Bone marrow (tissue), 2 donors: Measurements from ENCODE around the gene CELA1.

Source experiments
- DNase-seq, 2 donors: peaks; one replicate each; lab custom pipeline; 2025; lab: John Stamatoyannopoulos, UW

The CELA1 gene

DNA sequence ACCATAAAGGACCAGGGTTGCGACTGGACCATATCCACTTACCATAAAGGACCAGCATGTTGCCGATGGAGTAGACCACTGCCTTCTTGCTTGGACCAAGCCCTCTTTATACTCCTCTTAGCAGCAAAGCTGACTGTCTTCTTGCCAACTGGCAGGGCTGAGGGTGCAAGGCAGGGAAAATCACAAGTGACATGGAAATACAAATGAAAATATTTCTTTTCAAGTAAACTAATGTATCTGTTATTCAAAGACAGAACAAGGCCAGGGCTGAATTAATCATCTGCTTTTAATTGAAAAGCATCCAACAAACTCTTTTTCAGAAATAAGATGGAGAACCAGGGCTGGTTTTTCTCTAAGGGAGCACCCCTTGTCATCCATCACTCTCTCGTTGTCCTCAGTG lies at the start of gene CELA1:
Gene CELA1, minus strand, starts transcription at position 99 of the 400 bp plus-strand sequence. Its CDS starts 41 bp downstream, at position 58.
- DNase-seq, result no peak

DNA sequence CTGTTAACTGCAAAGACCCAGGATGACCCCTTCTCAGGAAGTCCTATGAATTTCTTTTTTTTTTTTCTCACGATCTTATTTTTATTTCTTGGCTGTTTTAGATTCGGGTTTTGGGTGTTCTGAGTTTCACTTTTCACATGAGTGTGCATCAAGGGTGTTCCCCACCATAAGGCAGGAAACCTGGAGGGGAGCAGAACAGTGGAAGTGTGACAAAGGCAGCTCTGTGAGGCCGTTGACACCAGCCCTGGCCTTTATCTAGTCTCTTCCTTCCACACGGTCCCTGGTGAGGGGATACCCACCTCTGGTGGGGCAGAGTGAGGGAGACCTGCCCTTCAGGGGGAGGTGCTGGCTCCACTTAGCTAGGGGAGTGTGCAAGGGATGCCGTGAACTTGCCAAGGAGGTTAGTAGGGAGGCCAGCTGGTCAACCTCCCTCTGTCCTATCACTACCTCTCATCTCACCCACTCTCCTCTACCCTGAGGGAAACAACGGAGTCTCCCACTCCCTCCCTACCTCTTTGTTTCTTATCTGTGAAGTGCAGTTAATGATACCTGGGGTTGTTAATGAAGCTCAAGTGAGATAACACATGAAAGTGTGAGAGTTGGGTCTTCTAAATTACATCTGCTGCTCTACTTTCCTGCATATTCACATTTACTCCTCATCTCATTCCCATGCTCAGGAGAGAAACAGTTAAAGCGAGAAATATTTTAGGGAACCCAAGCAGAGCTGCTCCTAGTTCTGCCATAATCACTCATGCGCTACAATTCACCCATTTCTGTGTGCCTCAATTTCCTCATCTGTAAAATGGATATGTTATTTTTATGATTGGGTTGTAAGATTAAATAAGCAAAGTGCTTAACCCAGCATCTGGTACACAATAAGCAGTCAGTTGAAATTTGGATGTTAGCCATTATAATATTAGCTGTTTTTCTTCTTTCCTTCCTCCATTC lies 49.1 kb upstream of the CELA1 start:
- peak in 1 of 2 donors; percentile 12 for DNase-seq

DNA sequence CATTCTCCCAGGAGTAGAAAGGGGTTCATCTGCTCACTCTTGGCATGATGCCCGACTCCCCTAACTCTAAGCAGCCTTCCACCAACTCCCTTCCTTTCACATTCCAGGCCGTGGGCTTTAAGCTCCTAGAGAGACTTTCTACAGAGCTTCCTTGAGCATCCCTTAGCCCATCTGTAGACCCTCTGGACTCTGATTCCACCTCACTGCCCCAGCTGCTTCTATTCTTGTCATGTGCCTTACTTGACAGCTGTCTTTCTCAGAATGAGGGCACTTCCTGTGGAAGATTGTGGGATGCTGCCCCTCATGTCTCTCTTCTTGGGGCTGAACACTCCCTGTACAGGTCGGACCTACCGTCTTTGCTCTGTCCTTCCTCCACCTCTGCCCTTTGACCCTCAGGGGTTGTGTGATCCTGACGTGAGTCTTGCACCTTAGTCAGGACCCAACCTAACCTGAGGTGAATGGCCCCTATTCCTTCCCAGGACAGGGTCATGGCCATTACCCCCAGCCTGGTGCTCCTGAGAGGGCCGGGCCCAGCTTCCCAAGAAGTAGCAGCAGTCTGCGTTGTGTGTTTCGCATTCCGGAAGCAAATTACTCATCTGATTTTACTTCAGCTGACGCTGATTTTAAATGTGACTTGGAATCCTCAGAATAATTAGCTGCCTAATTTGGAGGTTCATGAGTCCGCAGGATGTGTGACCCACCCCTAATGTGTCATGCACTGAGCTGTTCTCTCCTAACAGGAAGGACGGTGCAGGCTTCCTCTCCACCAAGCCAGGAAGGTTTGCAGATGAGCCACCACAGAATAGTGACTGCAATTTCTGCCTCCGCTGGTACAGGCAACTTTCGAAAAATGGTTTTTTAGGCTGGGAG lies 47.4 kb upstream of the CELA1 start:
- DNase-seq, result peak in 1 of 2 donors; percentile 89

DNA sequence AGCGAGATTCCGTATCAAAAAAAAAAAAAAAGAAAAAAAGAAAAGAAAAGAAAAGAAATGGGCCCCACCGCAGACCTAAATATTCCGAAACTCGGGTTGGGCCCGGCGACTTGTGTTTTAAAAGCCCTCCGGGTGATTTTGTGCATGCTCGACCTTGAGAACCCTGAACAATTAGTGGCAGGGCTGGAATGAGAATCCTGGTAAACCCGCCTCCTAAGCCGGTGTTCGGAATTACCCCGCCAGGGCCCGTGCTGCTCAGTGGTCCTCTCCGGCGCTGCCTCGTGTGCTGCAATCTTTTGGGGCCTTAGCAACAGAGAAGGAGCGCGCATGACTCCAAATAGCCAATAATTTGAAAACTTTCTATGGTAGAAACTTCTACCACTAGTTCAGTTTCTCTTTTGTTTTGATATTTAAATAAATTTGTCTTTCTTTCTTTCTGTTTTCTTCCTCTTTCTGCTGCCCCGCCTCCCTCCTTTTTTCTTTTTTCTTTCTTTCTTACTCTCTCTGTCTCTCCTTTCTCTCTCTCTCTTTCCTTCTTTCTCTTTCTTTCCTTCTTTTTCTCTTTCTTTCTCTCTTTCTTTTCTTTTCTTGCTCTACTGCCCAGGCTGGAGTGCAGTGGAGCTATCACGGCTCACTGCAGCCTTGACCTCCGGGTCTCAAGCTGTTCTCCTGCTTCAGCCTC lies 46.2 kb upstream of the CELA1 start:
- peak in 1 of 2 donors; percentile 9 for DNase-seq

DNA sequence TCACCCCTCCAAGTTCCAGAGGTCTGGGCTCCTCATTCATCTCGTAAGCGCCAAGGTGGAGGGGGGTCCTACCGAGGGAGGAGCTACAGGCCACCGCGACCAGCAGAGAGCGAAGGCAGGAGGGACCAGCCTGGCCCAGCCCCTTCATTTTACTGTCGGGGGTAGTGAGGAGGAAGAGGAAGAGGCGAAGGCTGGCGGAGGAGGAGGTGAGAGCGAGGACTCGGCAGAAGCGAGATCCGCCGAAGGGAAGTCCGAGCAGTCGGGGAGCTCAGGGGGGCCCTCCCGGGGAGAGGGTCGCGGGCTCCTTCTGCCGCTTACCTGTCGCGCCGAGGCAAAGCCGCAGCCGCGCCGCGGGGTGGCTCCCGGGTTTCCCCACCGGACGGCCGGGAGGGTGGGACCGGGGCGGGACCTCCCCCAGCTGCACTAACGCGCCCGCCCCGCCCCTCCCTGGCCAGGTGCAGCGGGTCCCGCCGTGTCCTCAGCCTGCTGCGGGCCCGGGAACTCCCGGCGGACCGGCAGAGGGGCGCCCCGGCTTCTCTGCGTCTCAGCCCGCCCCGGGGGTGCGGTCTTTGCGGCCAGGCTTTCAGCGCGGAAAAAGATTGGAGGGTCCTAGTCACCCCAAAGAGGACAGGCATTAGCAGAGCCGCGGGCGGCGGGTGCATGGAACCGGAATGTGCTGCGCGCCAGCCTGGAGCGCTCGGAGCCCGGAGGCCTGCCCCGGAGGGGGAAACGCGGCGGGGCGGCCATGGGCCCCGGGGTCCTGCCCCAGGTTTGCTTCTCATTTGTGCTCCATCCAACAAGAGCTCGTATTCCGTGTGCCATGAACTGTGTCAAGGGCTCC lies 45.0 kb upstream of the CELA1 start, which contains the start of gene GALNT6:
Gene GALNT6, minus strand, starts transcription at position 124 of the 841 bp plus-strand sequence. CDS start 11,625 bp downstream, outside the sequence.
- no peak for DNase-seq

DNA sequence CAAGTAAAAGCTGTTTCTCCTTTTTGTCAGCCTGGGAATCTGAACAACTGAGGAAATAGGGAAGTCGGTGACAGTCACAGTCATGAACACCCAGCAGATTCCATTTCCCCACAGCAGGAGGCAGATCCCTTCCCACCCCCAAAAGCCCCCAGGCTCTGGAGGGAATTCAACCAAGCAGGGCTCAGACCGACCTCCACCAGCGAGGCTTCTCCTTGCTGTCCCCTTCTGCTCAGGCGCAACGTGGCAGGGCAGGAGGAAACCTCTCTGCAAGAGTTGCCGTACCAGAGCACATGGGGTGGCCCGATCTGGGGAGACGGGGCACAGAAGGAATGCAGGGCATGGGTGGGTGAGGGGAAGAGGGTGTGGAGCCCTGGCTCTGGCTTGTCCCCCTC lies 44.4 kb upstream of the CELA1 start:
- peak; percentile 18 to 51 for DNase-seq

DNA sequence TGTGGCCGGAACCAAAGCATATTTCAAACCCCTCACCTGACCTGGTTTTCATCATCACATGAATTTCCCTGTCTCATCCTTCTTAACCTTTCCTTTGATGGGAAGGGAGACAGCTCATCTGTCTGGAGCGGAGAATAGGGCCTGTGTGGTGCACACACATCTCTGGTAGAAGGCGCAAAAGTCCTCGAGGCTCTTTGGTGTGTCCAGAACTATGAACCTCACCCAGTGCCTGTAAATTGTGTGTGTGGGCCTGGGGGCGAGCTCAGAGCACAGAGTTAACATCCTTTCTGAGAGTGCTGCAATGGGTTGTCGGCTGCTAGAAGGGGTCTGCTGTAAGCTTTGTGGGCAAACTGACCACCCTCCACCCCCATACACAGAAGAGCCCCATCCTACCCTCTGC lies 44.0 kb upstream of the CELA1 start:
- no peak for DNase-seq

DNA sequence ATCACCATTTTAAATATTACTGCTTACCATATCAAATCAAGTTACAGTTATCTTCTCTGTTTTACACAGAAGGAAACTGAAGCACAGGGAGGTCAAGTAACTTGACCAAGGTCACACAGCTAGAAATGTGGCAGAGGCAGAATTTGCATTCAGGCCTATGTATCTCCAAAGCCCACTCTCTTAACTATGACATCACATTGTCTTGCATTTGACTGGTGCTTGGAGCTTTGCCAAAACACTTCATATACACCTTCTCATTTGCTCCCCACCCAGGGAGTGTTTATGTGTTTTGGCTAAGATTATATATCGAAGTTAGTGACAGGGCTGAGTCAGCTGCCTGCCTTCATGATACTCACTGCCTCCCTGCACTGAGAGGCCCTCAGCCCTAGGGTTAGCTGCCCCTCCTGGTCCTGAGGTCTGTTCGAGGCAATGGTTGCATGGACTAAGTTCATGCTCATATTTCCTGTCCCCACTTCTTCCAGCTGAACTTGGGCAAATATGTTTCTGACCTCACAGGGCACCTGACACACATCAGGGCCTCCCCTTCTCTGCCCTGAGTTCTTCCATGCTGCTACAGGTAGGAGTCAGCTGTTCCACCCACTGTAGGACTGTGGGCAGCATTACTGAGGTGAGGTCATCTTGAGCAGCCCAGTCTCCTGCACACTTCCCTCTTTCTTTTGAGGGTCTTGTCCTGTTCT lies 43.0 kb upstream of the CELA1 start:
- no peak for DNase-seq

DNA sequence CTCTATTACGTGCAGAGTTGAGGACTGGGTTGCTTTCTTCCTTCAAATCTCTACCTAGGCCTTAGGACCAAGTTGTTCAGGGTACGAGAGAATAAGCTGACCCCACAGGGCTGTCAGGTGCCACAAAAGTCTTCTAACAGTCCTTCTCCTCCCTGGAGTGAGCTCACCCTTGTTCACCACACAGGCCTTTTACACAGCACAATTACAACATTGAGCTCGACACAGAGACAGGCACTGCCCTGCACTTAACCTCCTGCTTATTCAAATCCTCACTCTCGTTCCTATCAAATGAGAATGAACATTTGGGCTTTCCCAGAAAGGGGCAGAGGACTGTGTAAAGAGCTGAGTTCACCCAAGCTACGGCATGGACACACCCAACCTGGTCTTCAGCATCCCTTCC lies 42.4 kb upstream of the CELA1 start:
- no peak for DNase-seq

DNA sequence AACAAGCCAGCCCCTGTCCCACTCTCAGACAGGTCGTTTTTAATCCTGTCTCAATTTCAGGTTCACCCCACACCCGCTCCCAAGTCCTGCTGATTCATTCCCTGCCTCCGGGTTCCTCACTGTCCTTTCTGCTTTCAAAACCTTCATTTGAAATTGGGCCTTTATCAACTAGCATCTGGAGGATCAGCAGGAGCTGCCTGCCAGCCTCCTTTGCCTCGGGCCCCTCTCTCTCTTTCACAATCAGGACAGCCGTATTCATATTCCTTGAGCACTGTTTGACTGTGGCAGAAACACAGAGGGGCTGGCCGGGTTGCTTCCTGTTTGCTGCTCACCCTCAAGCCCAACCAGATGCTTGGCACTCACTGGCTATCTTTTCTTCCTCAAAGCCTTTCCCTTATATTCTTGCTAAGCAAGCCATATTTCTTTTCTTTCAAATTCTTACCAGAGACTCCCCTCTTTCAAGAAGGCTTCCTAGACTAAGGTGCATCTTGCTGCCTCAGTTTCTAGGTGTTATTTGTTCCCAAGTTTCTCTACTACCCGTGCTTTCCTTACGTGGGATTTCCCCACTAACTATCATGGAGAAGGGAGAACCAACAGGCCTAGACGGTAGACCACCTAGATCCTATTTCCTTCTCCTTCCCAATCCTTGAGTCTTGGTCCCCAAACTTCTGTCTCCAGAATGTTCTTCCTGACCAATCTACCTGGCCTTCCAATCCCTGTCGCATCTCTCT lies 41.8 kb upstream of the CELA1 start:
- peak in 1 of 2 donors; percentile 35 for DNase-seq

DNA sequence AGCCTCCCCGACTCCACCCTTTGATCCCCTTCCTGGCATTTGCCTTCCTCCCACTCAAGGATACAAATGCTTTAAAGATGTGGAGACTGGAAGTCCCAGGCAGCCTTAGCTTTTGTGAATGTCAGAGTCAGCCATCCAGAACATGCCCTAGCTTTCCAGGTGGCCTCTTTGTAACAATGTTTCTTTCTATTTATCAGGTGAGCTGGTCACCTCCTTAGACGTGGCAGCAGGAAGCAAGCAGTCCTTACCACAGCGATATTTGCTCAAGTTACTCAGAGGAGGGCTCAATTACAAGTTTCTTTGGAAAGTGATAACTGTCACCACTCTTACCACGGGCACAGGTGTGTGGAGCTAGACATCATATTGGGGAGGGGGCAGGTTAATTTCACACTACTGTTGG lies 39.9 kb upstream of the CELA1 start:
- DNase-seq, result no peak

DNA sequence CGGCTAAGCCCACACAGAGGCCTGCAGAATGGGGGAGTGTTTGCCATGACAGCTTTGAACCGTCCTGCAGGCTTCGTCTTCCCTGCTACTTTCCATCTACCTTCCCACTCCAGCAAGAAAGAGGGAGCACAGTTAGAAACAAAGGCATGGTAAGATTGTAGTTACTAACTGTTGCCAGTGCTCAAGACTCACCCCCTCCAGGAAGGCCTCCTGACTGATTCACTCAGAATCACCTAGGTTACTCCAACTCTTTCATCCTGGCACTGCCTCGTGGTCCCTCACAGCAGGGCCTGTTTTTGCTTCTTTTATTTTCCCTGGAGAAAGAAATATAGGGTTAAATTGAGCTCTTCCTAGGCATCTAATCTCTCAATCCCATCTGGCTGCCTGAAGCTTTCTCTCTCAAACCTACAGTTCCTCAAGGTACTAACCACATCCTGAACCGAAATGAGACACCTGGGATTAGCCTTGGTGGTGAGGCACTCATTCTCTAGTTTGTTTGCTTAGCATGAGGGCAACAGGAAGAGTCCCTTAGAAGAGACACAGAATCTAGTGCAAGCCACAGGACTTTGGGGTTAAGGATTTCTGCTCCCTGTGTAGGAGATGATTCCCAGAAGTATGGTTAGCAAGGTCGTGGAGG lies 36.9 kb upstream of the CELA1 start:
- DNase-seq, result no peak

DNA sequence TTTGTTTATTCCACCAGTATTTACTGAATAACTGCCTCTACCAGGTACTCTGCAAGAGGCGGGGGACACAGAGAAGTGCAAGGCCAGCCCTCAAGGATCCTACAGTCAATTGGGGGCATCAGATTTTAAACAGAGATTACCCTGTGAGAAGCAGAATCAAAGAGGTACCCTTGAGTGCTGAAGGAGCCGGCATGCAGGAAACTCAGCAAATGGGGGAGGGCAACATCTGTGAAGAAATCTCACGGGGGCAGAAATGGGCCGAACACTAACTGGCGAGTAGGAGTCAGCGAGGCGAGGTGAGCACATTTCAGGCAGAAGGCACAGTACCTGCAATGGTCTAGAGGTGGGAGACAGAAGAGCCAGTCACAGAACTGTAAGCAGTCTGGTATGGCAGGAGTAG lies 35.7 kb upstream of the CELA1 start:
- DNase-seq, result no peak

DNA sequence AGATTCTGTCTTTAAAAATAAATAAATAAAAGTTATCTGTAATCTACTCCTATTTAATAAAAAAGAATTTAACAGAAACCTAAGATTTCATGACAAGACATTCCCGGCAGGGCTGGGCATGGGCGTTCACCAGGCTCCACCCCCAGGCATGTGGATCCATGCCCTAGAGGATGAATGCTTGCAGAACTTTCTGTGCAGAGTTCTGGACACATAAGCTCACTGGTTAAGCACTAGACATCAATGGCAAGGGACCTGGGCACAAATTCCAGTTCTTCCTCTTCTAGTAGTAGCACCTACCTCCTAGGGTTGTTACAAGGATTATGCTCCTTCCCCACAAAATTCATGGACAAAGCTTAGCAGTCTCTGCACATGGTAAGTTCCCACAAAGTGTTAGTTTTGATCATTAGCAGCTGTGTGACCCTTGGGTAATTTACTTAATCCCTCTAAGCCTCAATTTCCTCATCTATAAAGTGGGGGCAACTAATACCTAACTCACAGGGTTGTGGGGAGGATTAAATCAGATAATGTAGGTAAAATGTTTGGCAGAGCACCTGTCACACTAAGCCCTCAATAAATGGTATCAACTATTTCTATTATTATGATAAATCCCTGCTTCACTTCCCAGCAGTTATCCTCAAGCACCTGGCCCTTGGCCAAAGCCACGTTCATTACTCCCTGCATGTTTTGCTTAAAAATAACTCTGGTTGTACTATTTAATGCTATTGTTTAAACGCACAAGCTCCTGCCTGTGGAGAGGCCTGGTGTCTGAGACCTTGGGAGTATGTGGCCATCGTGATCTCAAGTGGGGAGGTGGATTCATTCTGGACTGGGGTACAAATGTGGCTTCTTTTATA lies 35.0 kb upstream of the CELA1 start:
- no peak for DNase-seq

DNA sequence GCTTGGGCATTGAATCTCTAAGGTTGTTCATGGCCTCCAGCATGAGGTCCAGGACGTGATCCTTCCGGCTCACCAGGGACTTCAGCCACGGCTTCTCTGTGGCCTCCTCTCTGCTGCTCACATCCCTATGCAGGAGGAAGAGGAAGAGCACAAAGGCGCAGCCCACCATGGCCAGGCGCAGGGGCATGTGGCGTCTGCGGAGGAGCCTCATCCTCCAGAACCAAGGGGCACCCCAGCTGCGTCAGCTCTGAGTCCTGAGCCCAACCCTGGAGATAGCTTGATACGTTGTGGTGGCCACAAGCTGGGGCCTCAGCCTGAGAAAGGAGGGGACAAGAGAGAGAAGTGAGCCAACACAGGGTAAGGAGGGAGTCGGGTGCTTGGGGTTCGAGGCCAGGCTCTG lies 33.1 kb upstream of the CELA1 start:
- DNase-seq, result no peak

DNA sequence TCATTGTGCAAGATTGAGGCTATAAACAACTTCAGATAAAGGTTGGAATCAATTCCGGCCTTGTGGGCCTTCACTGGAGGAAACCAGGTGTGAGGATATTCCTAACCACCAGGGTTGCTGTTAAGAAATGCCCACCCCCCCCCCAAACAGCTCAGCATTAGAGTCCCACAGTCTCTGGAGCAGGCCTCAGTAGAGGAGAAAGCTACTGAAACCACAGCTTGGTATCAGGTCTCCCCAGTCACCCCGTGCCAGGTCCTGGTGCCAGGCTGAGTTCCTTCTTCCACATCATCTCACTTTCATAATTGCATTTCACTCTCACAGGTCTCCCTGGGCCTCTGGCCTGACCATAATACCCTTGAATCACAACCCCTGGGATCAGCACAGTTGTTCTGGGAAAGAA lies 32.3 kb upstream of the CELA1 start:
- no peak for DNase-seq

DNA sequence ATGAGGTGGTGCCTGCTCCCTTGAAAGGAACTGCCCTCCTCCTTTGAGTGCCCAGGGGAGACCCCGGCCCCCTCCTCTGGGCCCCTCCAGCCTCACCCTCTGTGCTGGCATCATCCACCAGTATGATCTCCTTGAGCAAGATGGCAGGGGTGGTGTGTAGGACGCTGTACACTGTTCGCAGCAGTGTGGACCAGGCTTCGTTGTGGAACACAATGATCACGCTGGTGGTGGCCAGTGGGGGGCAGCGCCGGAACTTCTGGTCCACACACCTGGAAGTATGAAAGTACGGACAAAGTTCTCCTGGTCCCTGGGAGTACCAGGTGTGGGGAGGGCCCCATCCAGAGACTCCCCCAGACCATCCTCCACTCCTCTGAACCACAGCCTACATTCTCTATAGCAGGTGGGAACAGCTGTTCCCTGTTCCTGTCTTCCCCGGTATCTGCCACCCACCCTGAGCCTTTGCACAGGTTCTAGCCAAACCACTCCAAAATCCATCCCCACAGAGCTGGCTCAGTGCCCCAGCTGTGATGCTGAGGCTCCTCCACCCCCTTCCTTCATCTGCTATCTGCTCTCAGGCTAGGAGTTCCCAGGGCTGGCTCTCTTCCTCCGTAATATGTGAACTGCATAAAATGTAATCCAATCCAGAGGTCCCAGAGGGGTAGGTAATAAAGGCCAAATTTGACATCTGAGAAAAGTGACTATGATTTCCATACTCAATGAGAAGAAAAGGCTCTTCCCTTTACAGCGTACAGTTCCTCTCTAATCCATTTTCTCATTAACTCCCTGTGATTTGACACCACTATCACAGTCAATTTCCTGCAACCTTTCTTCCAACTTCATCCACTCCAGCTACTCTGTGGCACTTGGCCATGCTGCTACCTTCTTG lies 30.9 kb upstream of the CELA1 start:
- no peak for DNase-seq
